Measurements from ENCODE around the gene AGAP5. TPM values are rescaled to one million over a fixed set of nuclear protein-coding genes. Genes with fewer than 3 reads are reported as not detected.

Gene AGAP5
- total and polyA plus RNA-seq, 2 of the 8 experiments (the other 6 are each of a cell fraction or from before 2014, with no cell fraction given): 5.4 to 6.0 TPM

- ChIA-PET CTCF (ENCODE audit: partially characterized antibody) (no interaction called here), POLR2A (ENCODE audit: partially characterized antibody) (interaction anchor here (1.4 kb wide), 1 partner anchor 20 kb away, joined by 5 read pairs; no protein-coding TSS in a partner anchor)
- Histone ChIP-seq H2BK12ac (ENCODE audit: low read depth, low read length) (no peak overlapping the region), H2AFZ (ENCODE audit: low read length) (no peak overlapping the region), H3K79me2 (ENCODE audit: control insufficient read depth in 1 of 2, insufficient read depth in 2 of 2, low read length in 2 of 2) (no peaks in the 10 kb centered on the region), H3K36me3 (ENCODE audit: control insufficient read depth in 2 of 4, insufficient read depth in 4 of 4, low read length in 3 of 4) (peaks cover 4 to 70% (median 22%) of the 10 kb centered on the region in 4 experiments; a peak in 6 of 8 replicates), H2AK5ac (ENCODE audit: low read depth, low read length) (no peak overlapping the region), H3K79me1 (ENCODE audit: low read depth, low read length) (no peaks in the 10 kb centered on the region), H3K27me3 (replicated peaks in 1 of 4; ENCODE audit: control insufficient read depth in 3 of 4, extremely low read depth in 1 of 4, insufficient read depth in 3 of 4, low read length in 3 of 4) (no peaks in the 10 kb centered on the region), H2BK5ac (ENCODE audit: low read depth, low read length) (no peak overlapping the region), H2BK20ac (ENCODE audit: low read length) (no peak overlapping the region), H3K9me3 (ENCODE audit: insufficient read depth in 2 of 2, low read depth in 1 of 2, low read length in 1 of 2) (no peaks in the 10 kb centered on the region), H2BK15ac (ENCODE audit: low read length) (no peak overlapping the region), H3K23ac (ENCODE audit: insufficient read length) (no peak overlapping the region), H3K4ac (replicated peaks; ENCODE audit: insufficient read length, low read depth, low read length) (no peak overlapping the region), H4K20me1 (replicated peaks in 1 of 2; ENCODE audit: control insufficient read depth in 1 of 2, insufficient read depth in 2 of 2, low read length in 2 of 2) (no peaks in the 10 kb centered on the region), H3K4me2 (ENCODE audit: insufficient read depth in 1 of 2, low read depth in 2 of 2, low read length in 2 of 2) (no peak overlapping the region), H4K8ac (ENCODE audit: extremely low read depth, insufficient read depth, low read length) (no peak overlapping the region), H3K9ac (replicated peaks in 1 of 4; ENCODE audit: extremely low read depth in 1 of 4, low read depth in 3 of 4, low read length in 3 of 4) (no peak overlapping the region), H2BK120ac (replicated peaks; ENCODE audit: low read depth, low read length) (no peak overlapping the region), H3K27ac (ENCODE audit: low read depth, low read length) (no peak overlapping the region), H3K4me1 (replicated peaks in 1 of 4; ENCODE audit: control insufficient read depth in 3 of 4, insufficient read depth in 4 of 4, low read length in 3 of 4) (no peaks in the 10 kb centered on the region), H4K5ac (ENCODE audit: insufficient read length, low read depth, low read length) (no peak overlapping the region), H3K14ac (ENCODE audit: insufficient read length) (no peak overlapping the region), H4K91ac (replicated peaks; ENCODE audit: insufficient read length, low read length) (no peak overlapping the region), H3K56ac (replicated peaks; ENCODE audit: insufficient read length, low read depth, low read length) (no peak overlapping the region), H3K18ac (ENCODE audit: extremely low read depth, low read length) (no peak overlapping the region), H3K4me3 (ENCODE audit: extremely low read depth in 1 of 4, insufficient read depth in 2 of 4, low read depth in 3 of 4, low read length in 4 of 4) (no peak overlapping the region), H3K23me2 (ENCODE audit: low read depth, low read length) (no peaks in the 10 kb centered on the region)
- DNase-seq (ENCODE audit: low read depth in 1 of 2, low spot score in 2 of 2): no peak
- WGBS, 2 experiments (ENCODE audit: extremely low coverage in 1 of 2, insufficient coverage in 1 of 2, insufficient read length in 1 of 2, insufficient replicate concordance in 2 of 2, low coverage in 1 of 2, low lambda C conversion rate in 2 of 2, missing lambda C conversion rate in 1 of 2): 65% methylated on average over 4 of the region's 4 CpGs; no CpG with 5 or more reads in 1 of the 2 experiments
- FAIRE-seq: no peak
- no peak for TF ChIP-seq CHD1 (IDR thresholded peaks at IDR 0.05; ENCODE audit: low read depth, low read length)
- TF ChIP-seq SIX5 (IDR thresholded peaks at IDR 0.05; ENCODE audit: low read depth, low read length): no peak
- no peak for TF ChIP-seq ATF2 (IDR thresholded peaks at IDR 0.05; ENCODE audit: low read length)
- TF ChIP-seq SAP30 (IDR thresholded peaks at IDR 0.05; ENCODE audit: insufficient read depth, insufficient replicate concordance, low read length): no peak
- TF ChIP-seq KDM5A (IDR thresholded peaks at IDR 0.05; ENCODE audit: low read length): no peak
- TF ChIP-seq SP1 (IDR thresholded peaks at IDR 0.05; ENCODE audit: low read depth, low read length): no peak
- TF ChIP-seq RXRA (IDR thresholded peaks at IDR 0.05; ENCODE audit: insufficient read depth, low read depth, low read length): no peak
- no peak for TF ChIP-seq CREB1 (IDR thresholded peaks at IDR 0.05)
- TF ChIP-seq, protein P1, sequence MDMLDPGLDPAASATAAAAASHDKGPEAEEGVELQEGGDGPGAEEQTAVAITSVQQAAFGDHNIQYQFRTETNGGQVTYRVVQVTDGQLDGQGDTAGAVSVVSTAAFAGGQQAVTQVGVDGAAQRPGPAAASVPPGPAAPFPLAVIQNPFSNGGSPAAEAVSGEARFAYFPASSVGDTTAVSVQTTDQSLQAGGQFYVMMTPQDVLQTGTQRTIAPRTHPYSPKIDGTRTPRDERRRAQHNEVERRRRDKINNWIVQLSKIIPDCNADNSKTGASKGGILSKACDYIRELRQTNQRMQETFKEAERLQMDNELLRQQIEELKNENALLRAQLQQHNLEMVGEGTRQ (IDR thresholded peaks at IDR 0.05; ENCODE audit: low read length): no peak
- TF ChIP-seq SIN3A (conservative IDR thresholded peaks at IDR 0.05 in 1 of 2, IDR thresholded peaks at IDR 0.05 in 1 of 2; ENCODE audit: low read depth in 1 of 2, low read length in 2 of 2): no peak
- no peak for TF ChIP-seq POLR2A (IDR thresholded peaks at IDR 0.05; ENCODE audit: control extremely low read depth in 1 of 2, low read depth in 2 of 2, low read length in 2 of 2)
- TF ChIP-seq, protein P2, sequence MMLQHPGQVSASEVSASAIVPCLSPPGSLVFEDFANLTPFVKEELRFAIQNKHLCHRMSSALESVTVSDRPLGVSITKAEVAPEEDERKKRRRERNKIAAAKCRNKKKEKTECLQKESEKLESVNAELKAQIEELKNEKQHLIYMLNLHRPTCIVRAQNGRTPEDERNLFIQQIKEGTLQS (IDR thresholded peaks at IDR 0.05; ENCODE audit: insufficient read depth, low read depth, low read length): no peak
Observed at GRCh38 chr10:73723516-73723915, 25.6 kb upstream of the AGAP5 start.
